Suprapubic skin (tissue), 4 donors: ENCODE results near the gene ESRRB. TPM values are rescaled to one million over a fixed set of nuclear protein-coding genes. Genes with fewer than 3 reads are reported as not detected.

Source experiments
- DNase-seq, 2 donors: peaks; one replicate each; pipeline ENCODE4 v3.0.0-alpha.2; 2019; ENCODE audit warnings: low spot score in 2 of 2
- H3K27ac ChIP-seq: fragments of 200-600 bp; sonication (generic); one replicate; pipeline ENCODE4 v1.5.1; 2019
- H3K27me3 ChIP-seq: fragments of 200-600 bp; sonication (generic); one replicate; pipeline ENCODE4 v1.5.1; 2019
- H3K36me3 ChIP-seq: fragments of 200-600 bp; sonication (generic); one replicate; pipeline ENCODE4 v1.5.1; 2019
- H3K4me1 ChIP-seq: fragments of 200-600 bp; sonication (generic); one replicate; pipeline ENCODE4 v1.5.1; 2019
- H3K4me3 ChIP-seq: fragments of 200-600 bp; sonication (generic); one replicate; pipeline ENCODE4 v1.5.1; 2019; ENCODE audit warnings: mild to moderate bottlenecking
- H3K9me3 ChIP-seq: fragments of 200-600 bp; sonication (generic); one replicate; pipeline ENCODE4 v1.5.1; 2019
- EP300 ChIP-seq: sonication (generic); formaldehyde crosslinking; IDR thresholded peaks from one replicate; pipeline ENCODE4 v1.6.1; 2017; ENCODE audit warnings: antibody characterized with exemption
- POLR2A ChIP-seq, 2 donors: fragments of 450-650 bp; IDR thresholded peaks; one replicate each; pipeline ENCODE4 v1.6.1; 2017; ENCODE audit warnings: antibody characterized with exemption in 2 of 2, mild to moderate bottlenecking in 2 of 2, moderate library complexity in 2 of 2
- POLR2AphosphoS5 ChIP-seq, 3 donors: sonication (generic); formaldehyde crosslinking; IDR thresholded peaks; one replicate each; pipeline ENCODE4 v1.6.1; 2017; ENCODE audit warnings: antibody characterized with exemption in 3 of 3
- WGBS: methylation state at CpG from one replicate; pipeline ENCODE4 v1.1.5; 2018; 5-methylcytosine and 5-hydroxymethylcytosine counted together
- total RNA-seq, 4 donors: library from RNA; depleted of rRNA; stranded (reverse); fragments of >200 nt; gene quantifications; one replicate each; pipeline ENCODE4 v1.1.0, GENCODE V29; 2016
- TF ChIP-seq, protein P1 (sequence below), 2 donors: fragments of 200-600 bp in 1 of 2; fragments of 450-650 bp in 1 of 2; sonication (generic) in 1 of 2; IDR thresholded peaks; one replicate each; pipeline ENCODE4 v1.5.1; 2016 to 2019; ENCODE audit warnings: antibody characterized with exemption in 2 of 2, mild to moderate bottlenecking in 1 of 2, moderate library complexity in 1 of 2

ESRRB gene
- total RNA-seq, 4 donors from 2014 or later = 0.38 TPM; not detected in 3

DNA sequence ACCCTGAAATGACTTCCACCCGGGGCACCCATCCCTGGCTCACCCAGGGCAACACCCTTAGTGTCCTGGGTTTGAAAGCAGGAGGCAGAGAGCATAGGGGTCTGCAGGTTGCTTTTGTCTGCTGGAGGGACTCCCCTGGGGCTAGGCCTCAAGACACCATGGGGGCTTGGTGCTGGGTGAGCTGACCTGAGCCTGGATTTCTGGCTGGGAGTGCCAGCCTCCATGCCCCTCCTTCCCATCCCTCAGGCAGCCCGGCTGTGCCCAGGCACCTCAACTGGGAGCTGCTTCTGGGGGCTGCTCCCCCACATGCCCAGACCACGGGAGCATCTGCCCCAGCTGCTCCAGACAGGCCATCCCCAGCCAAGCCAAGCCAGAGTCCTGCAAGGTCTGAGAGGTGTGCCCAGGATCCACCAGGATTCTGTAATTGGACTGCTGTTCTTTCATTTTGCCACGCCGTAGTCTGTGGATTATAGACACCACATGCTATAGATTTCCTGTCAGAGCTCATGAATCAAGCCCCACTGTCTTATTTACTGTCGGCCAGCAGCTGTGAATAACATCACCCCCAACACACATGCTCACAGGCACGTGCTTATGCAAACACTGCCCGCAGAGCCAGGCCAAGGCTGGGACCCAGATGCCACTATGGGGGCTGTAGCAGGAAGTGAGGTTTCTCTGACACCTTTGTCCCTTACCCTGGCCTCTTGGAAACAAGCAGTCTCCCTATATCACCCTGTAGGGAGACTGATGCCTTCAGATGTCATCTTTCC is 29.4 kb upstream of the ESRRB start:
- H3K27ac ChIP-seq = no peak overlapping the region
- H3K27me3 ChIP-seq = peaks cover 8% of the 10 kb centered on the region
- H3K4me3 ChIP-seq = no peak overlapping the region
- H3K9me3 ChIP-seq = no peaks in the 10 kb centered on the region
- no peaks in the 10 kb centered on the region for H3K36me3 ChIP-seq
- peak in 1 of 2 donors; percentile 10 for DNase-seq
- TF ChIP-seq POLR2AphosphoS5 (IDR thresholded peaks at IDR 0.05) (no peak), EP300 (no peak)
- no peaks in the 10 kb centered on the region for H3K4me1 ChIP-seq
- WGBS = 37% methylated on average over 5 of the region's 8 CpGs

DNA sequence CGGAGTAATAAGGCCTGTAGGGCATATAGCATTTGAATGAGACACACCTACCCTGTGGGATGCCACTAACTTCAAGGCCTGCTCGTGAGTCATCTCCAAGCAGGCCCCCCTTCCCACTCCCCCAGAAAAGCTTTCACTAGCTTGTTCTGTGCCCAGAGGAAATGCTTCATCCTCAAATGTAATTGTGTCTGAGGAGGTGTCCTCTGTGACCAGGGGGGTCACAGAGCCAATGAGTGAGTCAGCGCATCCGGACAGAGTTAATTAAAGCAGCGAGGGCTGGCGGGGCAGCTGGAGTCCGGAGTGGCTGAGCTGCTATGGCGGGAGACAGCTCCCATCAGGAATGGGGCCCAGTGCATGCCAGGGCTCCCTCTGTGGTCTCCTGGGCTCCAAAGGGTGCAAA is 27.0 kb upstream of the ESRRB start:
- Histone ChIP-seq H3K36me3 (no peaks in the 10 kb centered on the region), H3K9me3 (no peaks in the 10 kb centered on the region), H3K27me3 (peaks cover 2% of the 10 kb centered on the region), H3K4me3 (no peak overlapping the region), H3K4me1 (peaks cover 8% of the 10 kb centered on the region), H3K27ac (no peak overlapping the region)
- TF ChIP-seq POLR2A (IDR thresholded peaks at IDR 0.05) (no peak), EP300 (no peak), POLR2AphosphoS5 (IDR thresholded peaks at IDR 0.05) (no peak)
- TF ChIP-seq, protein P1, sequence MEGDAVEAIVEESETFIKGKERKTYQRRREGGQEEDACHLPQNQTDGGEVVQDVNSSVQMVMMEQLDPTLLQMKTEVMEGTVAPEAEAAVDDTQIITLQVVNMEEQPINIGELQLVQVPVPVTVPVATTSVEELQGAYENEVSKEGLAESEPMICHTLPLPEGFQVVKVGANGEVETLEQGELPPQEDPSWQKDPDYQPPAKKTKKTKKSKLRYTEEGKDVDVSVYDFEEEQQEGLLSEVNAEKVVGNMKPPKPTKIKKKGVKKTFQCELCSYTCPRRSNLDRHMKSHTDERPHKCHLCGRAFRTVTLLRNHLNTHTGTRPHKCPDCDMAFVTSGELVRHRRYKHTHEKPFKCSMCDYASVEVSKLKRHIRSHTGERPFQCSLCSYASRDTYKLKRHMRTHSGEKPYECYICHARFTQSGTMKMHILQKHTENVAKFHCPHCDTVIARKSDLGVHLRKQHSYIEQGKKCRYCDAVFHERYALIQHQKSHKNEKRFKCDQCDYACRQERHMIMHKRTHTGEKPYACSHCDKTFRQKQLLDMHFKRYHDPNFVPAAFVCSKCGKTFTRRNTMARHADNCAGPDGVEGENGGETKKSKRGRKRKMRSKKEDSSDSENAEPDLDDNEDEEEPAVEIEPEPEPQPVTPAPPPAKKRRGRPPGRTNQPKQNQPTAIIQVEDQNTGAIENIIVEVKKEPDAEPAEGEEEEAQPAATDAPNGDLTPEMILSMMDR (IDR thresholded peaks at IDR 0.05) = no peak
- DNase-seq = no peak
- WGBS = 52% methylated on average over 5 of the region's 8 CpGs

DNA sequence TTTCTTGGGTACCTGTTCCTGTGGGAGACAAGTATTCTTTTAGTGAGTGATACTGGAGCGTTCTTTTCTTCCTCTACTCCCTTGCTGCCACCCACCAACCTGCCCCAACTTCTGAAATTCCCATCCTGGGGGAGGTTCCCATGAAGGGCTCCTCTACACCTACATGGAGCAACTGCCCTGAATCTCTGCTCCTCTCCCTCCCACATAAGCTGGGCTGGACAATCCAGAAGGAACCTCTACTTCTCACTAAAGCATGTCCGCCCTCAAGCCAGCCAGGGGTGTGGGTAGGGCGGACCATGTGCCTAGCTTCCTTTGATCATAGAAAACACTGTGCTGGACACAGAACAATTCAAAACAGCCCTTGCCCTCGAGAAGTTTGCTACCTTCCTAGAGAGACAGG is 25.9 kb upstream of the ESRRB start:
- WGBS = 66% methylated on average over 4 of the region's 4 CpGs
- no peak for DNase-seq
- TF ChIP-seq, protein P1 (IDR thresholded peaks at IDR 0.05) = no peak
- TF ChIP-seq EP300 = no peak
- no peak for TF ChIP-seq POLR2A (IDR thresholded peaks at IDR 0.05)
- TF ChIP-seq POLR2AphosphoS5 (IDR thresholded peaks at IDR 0.05) = no peak
- Histone ChIP-seq H3K27me3 (peaks cover 9% of the 10 kb centered on the region), H3K36me3 (no peaks in the 10 kb centered on the region), H3K9me3 (no peaks in the 10 kb centered on the region), H3K4me1 (peaks cover 8% of the 10 kb centered on the region), H3K4me3 (no peak overlapping the region), H3K27ac (no peak overlapping the region)

DNA sequence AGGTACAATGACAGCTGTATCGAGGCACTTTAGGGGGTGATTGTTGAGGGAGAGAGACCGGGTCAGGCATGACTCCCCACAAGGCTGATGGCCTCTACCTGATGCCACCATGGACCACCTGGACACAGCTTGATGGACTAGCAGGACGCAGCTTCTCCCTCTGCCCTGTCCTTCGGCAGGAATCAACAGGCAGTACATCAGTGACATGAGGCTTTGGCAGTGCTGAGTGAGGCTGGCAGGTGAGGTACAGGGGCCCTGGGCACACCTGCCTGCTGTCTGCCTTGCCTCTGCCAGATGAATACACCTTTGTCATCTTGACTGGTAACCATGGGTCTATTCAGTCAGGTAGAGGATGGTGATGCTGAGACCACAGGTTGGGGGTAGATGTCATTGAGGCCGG is 25.3 kb upstream of the ESRRB start:
- H3K27me3 ChIP-seq = peaks cover 15% of the 10 kb centered on the region
- H3K9me3 ChIP-seq = no peaks in the 10 kb centered on the region
- TF ChIP-seq EP300 (no peak), POLR2AphosphoS5 (IDR thresholded peaks at IDR 0.05) (no peak), POLR2A (IDR thresholded peaks at IDR 0.05) (no peak)
- TF ChIP-seq, protein P1 (IDR thresholded peaks at IDR 0.05) = no peak
- no peaks in the 10 kb centered on the region for H3K36me3 ChIP-seq
- H3K27ac ChIP-seq = no peak overlapping the region
- H3K4me3 ChIP-seq = no peak overlapping the region
- 88% methylated on average over 5 of the region's 5 CpGs for WGBS
- H3K4me1 ChIP-seq = peaks cover 8% of the 10 kb centered on the region
- DNase-seq = no peak

DNA sequence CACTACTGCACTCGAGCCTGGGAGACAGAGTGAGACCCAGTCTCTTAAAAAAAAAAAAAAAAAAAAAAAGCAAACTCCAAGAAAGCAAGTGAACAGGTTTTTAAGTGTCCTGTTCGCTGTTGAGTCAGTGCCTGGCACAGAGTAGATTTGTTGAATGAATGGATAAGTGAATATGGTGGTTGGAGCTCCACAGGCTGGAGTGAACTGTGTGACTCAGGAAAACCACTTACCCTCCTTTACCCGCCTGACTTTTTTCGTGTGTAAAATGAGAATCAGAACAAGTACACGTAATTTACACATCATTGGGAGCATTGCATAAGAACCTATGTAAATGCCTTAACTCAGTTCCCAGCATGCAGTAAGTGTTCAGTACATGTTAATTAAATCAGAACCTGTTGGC is 24.0 kb upstream of the ESRRB start:
- DNase-seq = no peak
- 87% methylated on average over 5 of the region's 5 CpGs for WGBS
- H3K36me3 ChIP-seq = no peaks in the 10 kb centered on the region
- no peak overlapping the region for H3K4me3 ChIP-seq
- no peaks in the 10 kb centered on the region for H3K9me3 ChIP-seq
- peaks cover 28% of the 10 kb centered on the region for H3K27me3 ChIP-seq
- TF ChIP-seq POLR2A (IDR thresholded peaks at IDR 0.05) = no peak
- no peak for TF ChIP-seq POLR2AphosphoS5 (IDR thresholded peaks at IDR 0.05)
- no peak for TF ChIP-seq EP300
- TF ChIP-seq, protein P1 (IDR thresholded peaks at IDR 0.05) = no peak
- H3K4me1 ChIP-seq = peaks cover 8% of the 10 kb centered on the region
- H3K27ac ChIP-seq = no peak overlapping the region
